ENCODE results near the gene AMIGO3.
"Not testable (repeated sequence)": the region's sequence is repeated elsewhere in the genome, so short reads cannot be mapped to it uniquely, and the experiment has no call there.

Gene AMIGO3

GRCh38 chr3:49712631-49713317, 6.7 kb downstream of the AMIGO3 start:
- DNase-seq (ENCODE audit: low read depth in 1 of 2, low spot score in 1 of 2): no peak

- DNase-seq (ENCODE audit: low read depth in 1 of 2, low spot score in 1 of 2): no peak
These were observed 7.3 kb downstream of the AMIGO3 start for GRCh38 chr3:49712166-49712565.

GRCh38 chr3:49711489-49711888, 8.0 kb downstream of the AMIGO3 start:
- no peak for DNase-seq (ENCODE audit: low read depth in 1 of 2, low spot score in 1 of 2)

GRCh38 chr3:49709852-49710251, 9.6 kb downstream of the AMIGO3 start:
- no peak for DNase-seq (ENCODE audit: low read depth in 1 of 2, low spot score in 1 of 2)

GRCh38 chr3:49707113-49707480, 12.4 kb downstream of the AMIGO3 start:
- DNase-seq (ENCODE audit: low read depth in 1 of 2, low spot score in 1 of 2): no peak

GRCh38 chr3:49706456-49707112, 12.9 kb downstream of the AMIGO3 start:
- DNase-seq (ENCODE audit: low read depth in 1 of 2, low spot score in 1 of 2): no peak

- DNase-seq (ENCODE audit: low read depth in 1 of 2, low spot score in 1 of 2): no peak
These were observed 14.0 kb downstream of the AMIGO3 start for GRCh38 chr3:49705390-49705960.

- DNase-seq (ENCODE audit: low read depth in 1 of 2, low spot score in 1 of 2): no peak
These were observed 14.9 kb downstream of the AMIGO3 start for GRCh38 chr3:49704629-49705028.

- DNase-seq (ENCODE audit: low read depth in 1 of 2, low spot score in 1 of 2): no peak
These were observed 15.5 kb downstream of the AMIGO3 start for GRCh38 chr3:49703956-49704355.

- peak; percentile 36 to 44 for DNase-seq (ENCODE audit: low read depth in 1 of 2, low spot score in 1 of 2)
These were observed 16.0 kb downstream of the AMIGO3 start for GRCh38 chr3:49703443-49703927.

- DNase-seq (ENCODE audit: low read depth in 1 of 2, low spot score in 1 of 2): no peak
These were observed 16.8 kb downstream of the AMIGO3 start for GRCh38 chr3:49702672-49703071.

GRCh38 chr3:49701388-49702077, 18.0 kb downstream of the AMIGO3 start:
- DNase-seq (ENCODE audit: low read depth in 1 of 2, low spot score in 1 of 2): no peak

- no peak for DNase-seq (ENCODE audit: low read depth in 1 of 2, low spot score in 1 of 2)
These were observed 18.9 kb downstream of the AMIGO3 start for GRCh38 chr3:49700453-49701128.

GRCh38 chr3:49700014-49700413, 19.5 kb downstream of the AMIGO3 start:
- no peak for DNase-seq (ENCODE audit: low read depth in 1 of 2, low spot score in 1 of 2)

- no peak for DNase-seq (ENCODE audit: low read depth in 1 of 2, low spot score in 1 of 2)
These were observed 20.1 kb downstream of the AMIGO3 start for GRCh38 chr3:49699281-49699979.

GRCh38 chr3:49695350-49696015, 24.0 kb downstream of the AMIGO3 start:
- DNase-seq (ENCODE audit: low read depth in 1 of 2, low spot score in 1 of 2): not testable (repeated sequence)

- not testable (repeated sequence) for DNase-seq (ENCODE audit: low read depth in 1 of 2, low spot score in 1 of 2)
These were observed 24.9 kb downstream of the AMIGO3 start for GRCh38 chr3:49694409-49695070.

- DNase-seq (ENCODE audit: low read depth in 1 of 2, low spot score in 1 of 2): not testable (repeated sequence)
These were observed 28.0 kb downstream of the AMIGO3 start for GRCh38 chr3:49691481-49691880.

- DNase-seq (ENCODE audit: low read depth in 1 of 2, low spot score in 1 of 2): not testable (repeated sequence)
These were observed 28.6 kb downstream of the AMIGO3 start for GRCh38 chr3:49690856-49691255.
